ENCODE results near the gene SMPD3.

DNA sequence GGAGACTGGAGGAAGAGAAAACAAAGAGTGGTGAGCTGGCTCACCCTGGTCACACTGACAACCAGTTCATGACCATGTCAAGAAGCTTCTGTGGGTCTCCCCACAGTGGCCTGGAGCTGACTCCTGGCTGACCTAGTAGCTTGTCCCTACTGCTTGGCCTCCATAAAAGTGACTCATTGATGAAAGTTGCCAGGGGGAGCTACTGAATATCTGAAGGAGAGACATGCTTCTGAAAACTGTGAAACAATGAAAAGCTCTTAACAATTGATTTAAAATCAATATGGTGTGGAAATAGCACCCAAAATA is 22.0 kb downstream of the SMPD3 start:
- TF ChIP-seq, protein P1, sequence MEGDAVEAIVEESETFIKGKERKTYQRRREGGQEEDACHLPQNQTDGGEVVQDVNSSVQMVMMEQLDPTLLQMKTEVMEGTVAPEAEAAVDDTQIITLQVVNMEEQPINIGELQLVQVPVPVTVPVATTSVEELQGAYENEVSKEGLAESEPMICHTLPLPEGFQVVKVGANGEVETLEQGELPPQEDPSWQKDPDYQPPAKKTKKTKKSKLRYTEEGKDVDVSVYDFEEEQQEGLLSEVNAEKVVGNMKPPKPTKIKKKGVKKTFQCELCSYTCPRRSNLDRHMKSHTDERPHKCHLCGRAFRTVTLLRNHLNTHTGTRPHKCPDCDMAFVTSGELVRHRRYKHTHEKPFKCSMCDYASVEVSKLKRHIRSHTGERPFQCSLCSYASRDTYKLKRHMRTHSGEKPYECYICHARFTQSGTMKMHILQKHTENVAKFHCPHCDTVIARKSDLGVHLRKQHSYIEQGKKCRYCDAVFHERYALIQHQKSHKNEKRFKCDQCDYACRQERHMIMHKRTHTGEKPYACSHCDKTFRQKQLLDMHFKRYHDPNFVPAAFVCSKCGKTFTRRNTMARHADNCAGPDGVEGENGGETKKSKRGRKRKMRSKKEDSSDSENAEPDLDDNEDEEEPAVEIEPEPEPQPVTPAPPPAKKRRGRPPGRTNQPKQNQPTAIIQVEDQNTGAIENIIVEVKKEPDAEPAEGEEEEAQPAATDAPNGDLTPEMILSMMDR (IDR thresholded peaks at IDR 0.05; ENCODE audit: low read depth, low read length) = no peak
- no peak for TF ChIP-seq EZH2phosphoT487 (IDR thresholded peaks at IDR 0.05; ENCODE audit: low read depth)
